ENCODE measurements around the gene LHB.
"Not testable (repeated sequence)": the region's sequence is repeated elsewhere in the genome, so short reads cannot be mapped to it uniquely, and the experiment has no call there.

LHB gene

GRCh38 chr19:49017041-49017665 lies at the start of gene LHB:
TSS of gene LHB (minus strand) at chr19:49017091. CDS start at chr19:49017081, 10 bp downstream.
- Histone ChIP-seq H3K9me3 (ENCODE audit: control insufficient read depth, low read length) (no peaks in the 10 kb centered on the region), H3K4me3 (ENCODE audit: low read length) (peak within 1 kb of the TSS; percentile 69), H3K4me1 (ENCODE audit: control insufficient read depth, insufficient read depth, low read length) (peaks cover 10% of the 10 kb centered on the region), H3K27me3 (replicated peaks; ENCODE audit: control insufficient read depth, insufficient read depth, low read length) (peaks cover 13% of the 10 kb centered on the region), H3K9ac (ENCODE audit: low read length) (peak within 1 kb of the TSS; percentile 51), H3K36me3 (ENCODE audit: control insufficient read depth, insufficient read depth, low read length, severe bottlenecking) (peaks cover 31% of the 10 kb centered on the region)
- DNase-seq (ENCODE audit: low read depth) = no peak

- Histone ChIP-seq H3K36me3 (ENCODE audit: control insufficient read depth, insufficient read depth, low read length, severe bottlenecking) (no peaks in the 10 kb centered on the region), H3K9ac (ENCODE audit: low read length) (no peak overlapping the region), H3K4me3 (ENCODE audit: low read length) (no peak overlapping the region), H3K4me1 (ENCODE audit: control insufficient read depth, insufficient read depth, low read length) (no peaks in the 10 kb centered on the region), H3K9me3 (ENCODE audit: control insufficient read depth, low read length) (peaks cover 8% of the 10 kb centered on the region), H3K27me3 (replicated peaks; ENCODE audit: control insufficient read depth, insufficient read depth, low read length) (peaks cover 44% of the 10 kb centered on the region)
- DNase-seq (ENCODE audit: low read depth) = no peak
Observed at GRCh38 chr19:49065905-49066512, 49.1 kb upstream of the LHB start.

- peak; percentile 42 for DNase-seq (ENCODE audit: low read depth)
Observed at GRCh38 chr19:49064768-49065611, 48.1 kb upstream of the LHB start, which contains the start of gene NTF4. TSS of gene NTF4 (minus strand) at chr19:49064818. CDS start at chr19:49061997, 2,821 bp downstream.

GRCh38 chr19:49064029-49064629 lies 47.2 kb upstream of the LHB start:
- H3K9ac ChIP-seq (ENCODE audit: low read length) = no peak overlapping the region
- peaks cover 5% of the 10 kb centered on the region for H3K9me3 ChIP-seq (ENCODE audit: control insufficient read depth, low read length)
- H3K4me3 ChIP-seq (ENCODE audit: low read length) = no peak overlapping the region
- no peak for DNase-seq (ENCODE audit: low read depth)
- H3K4me1 ChIP-seq (ENCODE audit: control insufficient read depth, insufficient read depth, low read length) = no peaks in the 10 kb centered on the region
- H3K27me3 ChIP-seq (replicated peaks; ENCODE audit: control insufficient read depth, insufficient read depth, low read length) = peaks cover 45% of the 10 kb centered on the region
- H3K36me3 ChIP-seq (ENCODE audit: control insufficient read depth, insufficient read depth, low read length, severe bottlenecking) = no peaks in the 10 kb centered on the region

More at GRCh38 chr19:49064768-49065611, 48.1 kb upstream of the LHB start, which contains the start of gene NTF4:
- H3K4me1 ChIP-seq (ENCODE audit: control insufficient read depth, insufficient read depth, low read length) = no peaks in the 10 kb centered on the region
- peaks cover 43% of the 10 kb centered on the region for H3K27me3 ChIP-seq (replicated peaks; ENCODE audit: control insufficient read depth, insufficient read depth, low read length)
- H3K4me3 ChIP-seq (ENCODE audit: low read length) = no peak within 1 kb of the TSS
- no peaks in the 10 kb centered on the region for H3K36me3 ChIP-seq (ENCODE audit: control insufficient read depth, insufficient read depth, low read length, severe bottlenecking)
- H3K9ac ChIP-seq (ENCODE audit: low read length) = no peak within 1 kb of the TSS
- H3K9me3 ChIP-seq (ENCODE audit: control insufficient read depth, low read length) = peaks cover 8% of the 10 kb centered on the region

- H3K9me3 ChIP-seq (ENCODE audit: control insufficient read depth, low read length) = no peaks in the 10 kb centered on the region
- peaks cover 8% of the 10 kb centered on the region for H3K4me1 ChIP-seq (ENCODE audit: control insufficient read depth, insufficient read depth, low read length)
- no peaks in the 10 kb centered on the region for H3K36me3 ChIP-seq (ENCODE audit: control insufficient read depth, insufficient read depth, low read length, severe bottlenecking)
- no peak overlapping the region for H3K9ac ChIP-seq (ENCODE audit: low read length)
- peaks cover 43% of the 10 kb centered on the region for H3K27me3 ChIP-seq (replicated peaks; ENCODE audit: control insufficient read depth, insufficient read depth, low read length)
- no peak for DNase-seq (ENCODE audit: low read depth)
- no peak overlapping the region for H3K4me3 ChIP-seq (ENCODE audit: low read length)
Observed at GRCh38 chr19:49061445-49061844, 44.6 kb upstream of the LHB start.

GRCh38 chr19:49061000-49061399 lies 44.1 kb upstream of the LHB start:
- Histone ChIP-seq H3K9ac (ENCODE audit: low read length) (no peak overlapping the region), H3K27me3 (replicated peaks; ENCODE audit: control insufficient read depth, insufficient read depth, low read length) (peaks cover 39% of the 10 kb centered on the region)
- no peak for DNase-seq (ENCODE audit: low read depth)

GRCh38 chr19:49059053-49059452 lies 42.2 kb upstream of the LHB start:
- DNase-seq (ENCODE audit: low read depth) = no peak
- Histone ChIP-seq H3K4me1 (ENCODE audit: control insufficient read depth, insufficient read depth, low read length) (peaks cover 11% of the 10 kb centered on the region), H3K27me3 (replicated peaks; ENCODE audit: control insufficient read depth, insufficient read depth, low read length) (peaks cover 29% of the 10 kb centered on the region), H3K36me3 (ENCODE audit: control insufficient read depth, insufficient read depth, low read length, severe bottlenecking) (no peaks in the 10 kb centered on the region), H3K4me3 (ENCODE audit: low read length) (no peak overlapping the region), H3K9ac (ENCODE audit: low read length) (no peak overlapping the region), H3K9me3 (ENCODE audit: control insufficient read depth, low read length) (no peaks in the 10 kb centered on the region)

More at GRCh38 chr19:49061000-49061399, 44.1 kb upstream of the LHB start:
- Histone ChIP-seq H3K9me3 (ENCODE audit: control insufficient read depth, low read length) (no peaks in the 10 kb centered on the region), H3K36me3 (ENCODE audit: control insufficient read depth, insufficient read depth, low read length, severe bottlenecking) (no peaks in the 10 kb centered on the region), H3K4me3 (ENCODE audit: low read length) (no peak overlapping the region), H3K4me1 (ENCODE audit: control insufficient read depth, insufficient read depth, low read length) (peaks cover 11% of the 10 kb centered on the region)

GRCh38 chr19:49058562-49058961 lies 41.7 kb upstream of the LHB start:
- no peak for DNase-seq (ENCODE audit: low read depth)
- no peaks in the 10 kb centered on the region for H3K36me3 ChIP-seq (ENCODE audit: control insufficient read depth, insufficient read depth, low read length, severe bottlenecking)
- peaks cover 11% of the 10 kb centered on the region for H3K4me1 ChIP-seq (ENCODE audit: control insufficient read depth, insufficient read depth, low read length)
- no peak overlapping the region for H3K4me3 ChIP-seq (ENCODE audit: low read length)
- H3K27me3 ChIP-seq (replicated peaks; ENCODE audit: control insufficient read depth, insufficient read depth, low read length) = peaks cover 25% of the 10 kb centered on the region
- no peak overlapping the region for H3K9ac ChIP-seq (ENCODE audit: low read length)
- no peaks in the 10 kb centered on the region for H3K9me3 ChIP-seq (ENCODE audit: control insufficient read depth, low read length)

GRCh38 chr19:49057636-49058234 lies 40.8 kb upstream of the LHB start, which contains the start of gene CGB7:
TSS of gene CGB7 (minus strand) at chr19:49057749. CDS start at chr19:49055375, 2,374 bp downstream.
- H3K36me3 ChIP-seq (ENCODE audit: control insufficient read depth, insufficient read depth, low read length, severe bottlenecking) = no peaks in the 10 kb centered on the region
- H3K9ac ChIP-seq (ENCODE audit: low read length) = no peak within 1 kb of the TSS
- peak within 1 kb of the TSS; percentile 78 for H3K4me3 ChIP-seq (ENCODE audit: low read length)
- DNase-seq (ENCODE audit: low read depth) = peak; percentile 74
- H3K4me1 ChIP-seq (ENCODE audit: control insufficient read depth, insufficient read depth, low read length) = peaks cover 11% of the 10 kb centered on the region
- H3K27me3 ChIP-seq (replicated peaks; ENCODE audit: control insufficient read depth, insufficient read depth, low read length) = peaks cover 25% of the 10 kb centered on the region
- no peaks in the 10 kb centered on the region for H3K9me3 ChIP-seq (ENCODE audit: control insufficient read depth, low read length)

GRCh38 chr19:49056902-49057596 lies 40.2 kb upstream of the LHB start:
- Histone ChIP-seq H3K4me1 (ENCODE audit: control insufficient read depth, insufficient read depth, low read length) (peaks cover 11% of the 10 kb centered on the region), H3K27me3 (replicated peaks; ENCODE audit: control insufficient read depth, insufficient read depth, low read length) (peaks cover 25% of the 10 kb centered on the region), H3K4me3 (ENCODE audit: low read length) (peak overlapping the region; percentile 78)
- not testable (repeated sequence) for H3K9ac ChIP-seq (ENCODE audit: low read length); H3K9me3 ChIP-seq (ENCODE audit: control insufficient read depth, low read length); DNase-seq (ENCODE audit: low read depth); H3K36me3 ChIP-seq (ENCODE audit: control insufficient read depth, insufficient read depth, low read length, severe bottlenecking)

All from adipocyte (in vitro differentiated cells).